Esophagus muscularis mucosa (tissue), 3 donors: Measurements from ENCODE around the gene PIWIL1.

Experiments used
- POLR2A ChIP-seq: fragments of 450-650 bp; IDR thresholded peaks from one replicate; pipeline ENCODE4 v1.6.1; 2017; ENCODE audit warnings: antibody characterized with exemption, moderate library complexity, mild to moderate bottlenecking, low read depth
- POLR2AphosphoS5 ChIP-seq, 2 donors: sonication (generic); formaldehyde crosslinking; IDR thresholded peaks; one replicate each; pipeline ENCODE4 v1.6.1; 2017; ENCODE audit warnings: antibody characterized with exemption in 2 of 2
- TF ChIP-seq, protein P1 (sequence below), 3 experiments: fragments of 200-600 bp in 2 of 3; fragments of 450-650 bp in 1 of 3; sonication (generic) in 2 of 3; IDR thresholded peaks; one replicate each; pipeline ENCODE4 v1.5.1; 2017 to 2019; ENCODE audit warnings: antibody characterized with exemption in 3 of 3, mild to moderate bottlenecking in 2 of 3, moderate library complexity in 1 of 3

GRCh38 chr12:130374083-130374482 is 36.4 kb downstream of the PIWIL1 start:
- TF ChIP-seq, protein P1, sequence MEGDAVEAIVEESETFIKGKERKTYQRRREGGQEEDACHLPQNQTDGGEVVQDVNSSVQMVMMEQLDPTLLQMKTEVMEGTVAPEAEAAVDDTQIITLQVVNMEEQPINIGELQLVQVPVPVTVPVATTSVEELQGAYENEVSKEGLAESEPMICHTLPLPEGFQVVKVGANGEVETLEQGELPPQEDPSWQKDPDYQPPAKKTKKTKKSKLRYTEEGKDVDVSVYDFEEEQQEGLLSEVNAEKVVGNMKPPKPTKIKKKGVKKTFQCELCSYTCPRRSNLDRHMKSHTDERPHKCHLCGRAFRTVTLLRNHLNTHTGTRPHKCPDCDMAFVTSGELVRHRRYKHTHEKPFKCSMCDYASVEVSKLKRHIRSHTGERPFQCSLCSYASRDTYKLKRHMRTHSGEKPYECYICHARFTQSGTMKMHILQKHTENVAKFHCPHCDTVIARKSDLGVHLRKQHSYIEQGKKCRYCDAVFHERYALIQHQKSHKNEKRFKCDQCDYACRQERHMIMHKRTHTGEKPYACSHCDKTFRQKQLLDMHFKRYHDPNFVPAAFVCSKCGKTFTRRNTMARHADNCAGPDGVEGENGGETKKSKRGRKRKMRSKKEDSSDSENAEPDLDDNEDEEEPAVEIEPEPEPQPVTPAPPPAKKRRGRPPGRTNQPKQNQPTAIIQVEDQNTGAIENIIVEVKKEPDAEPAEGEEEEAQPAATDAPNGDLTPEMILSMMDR (IDR thresholded peaks at IDR 0.05), result no peak
- TF ChIP-seq POLR2A (no peak), POLR2AphosphoS5 (IDR thresholded peaks at IDR 0.05) (no peak)
